Occipital lobe (tissue), 2 donors: ENCODE results near the gene ROR1. TPM values are rescaled to one million over a fixed set of nuclear protein-coding genes. Genes with fewer than 3 reads are reported as not detected.

Experiments
- DNase-seq: peaks from one replicate; lab custom pipeline; 2025; lab: John Stamatoyannopoulos, UW
- total RNA-seq: library from RNA; depleted of rRNA; stranded (reverse); fragments of >200 nt; gene quantifications from one replicate; pipeline ENCODE4 v1.2.3, GENCODE V29; 2014

The ROR1 gene
- total RNA-seq, 1 donor from 2014 or later = 2.5 TPM

GRCh38 chr1:63880958-63881576 is 107.2 kb downstream of the ROR1 start:
- no peak for DNase-seq

- no peak for DNase-seq
These were observed 108.4 kb downstream of the ROR1 start for GRCh38 chr1:63882048-63882704.

GRCh38 chr1:63883494-63884235 is 109.8 kb downstream of the ROR1 start:
- no peak for DNase-seq

GRCh38 chr1:63884486-63884885 is 110.7 kb downstream of the ROR1 start:
- DNase-seq = no peak

GRCh38 chr1:63885899-63886298 is 112.1 kb downstream of the ROR1 start:
- no peak for DNase-seq

GRCh38 chr1:63886340-63886739 is 112.5 kb downstream of the ROR1 start:
- DNase-seq = no peak

GRCh38 chr1:63887809-63888208 is 114.0 kb downstream of the ROR1 start:
- no peak for DNase-seq

GRCh38 chr1:63888984-63889383 is 115.2 kb downstream of the ROR1 start:
- DNase-seq = no peak

GRCh38 chr1:63890468-63890867 is 116.7 kb downstream of the ROR1 start:
- DNase-seq = no peak

GRCh38 chr1:63891060-63891690 is 117.4 kb downstream of the ROR1 start:
- no peak for DNase-seq

GRCh38 chr1:63892632-63893395 is 119.0 kb downstream of the ROR1 start:
- DNase-seq = no peak

GRCh38 chr1:63893976-63894375 is 120.2 kb downstream of the ROR1 start:
- DNase-seq = no peak

- DNase-seq = no peak
These were observed 120.9 kb downstream of the ROR1 start for GRCh38 chr1:63894627-63895265.

- DNase-seq = no peak
These were observed 122.9 kb downstream of the ROR1 start for GRCh38 chr1:63896755-63897154.

- no peak for DNase-seq
These were observed 124.8 kb downstream of the ROR1 start for GRCh38 chr1:63898428-63899196.

- DNase-seq = no peak
These were observed 127.3 kb downstream of the ROR1 start for GRCh38 chr1:63901094-63901493.

GRCh38 chr1:63902844-63903589 is 129.2 kb downstream of the ROR1 start:
- DNase-seq = no peak

GRCh38 chr1:63903947-63904610 is 130.3 kb downstream of the ROR1 start:
- DNase-seq = no peak

GRCh38 chr1:63904826-63905225 is 131.0 kb downstream of the ROR1 start:
- DNase-seq = no peak
